Hepatocyte (in vitro differentiated cells): ENCODE measurements around the gene CSRP1. TPM values are rescaled to one million over a fixed set of nuclear protein-coding genes. Genes with fewer than 3 reads are reported as not detected.

ENCODE experiments used
- DNase-seq: peaks from one replicate; pipeline ENCODE4 v3.0.0-alpha.2; 2016; ENCODE audit warnings: low spot score
- H2AFZ ChIP-seq: fragments of 200-600 bp; sonication (generic); 2 replicates; pipeline ENCODE4 v1.6.0; 2016; ENCODE audit warnings: antibody characterized with exemption, mild to moderate bottlenecking
- H3K27ac ChIP-seq: fragments of 200-600 bp; sonication (generic); 2 replicates; pipeline ENCODE4 v1.5.1; 2016; ENCODE audit warnings: mild to moderate bottlenecking
- H3K27me3 ChIP-seq: fragments of 200-600 bp; sonication (generic); 2 replicates; pipeline ENCODE4 v1.6.1; 2016
- H3K36me3 ChIP-seq: fragments of 200-600 bp; sonication (generic); replicated peaks from 2 replicates; pipeline ENCODE4 v1.5.1; 2016; ENCODE audit warnings: low read depth; ENCODE audit not compliant: insufficient read depth
- H3K4me1 ChIP-seq: fragments of 200-600 bp; sonication (generic); 2 replicates; pipeline ENCODE4 v1.5.1; 2016; ENCODE audit warnings: mild to moderate bottlenecking, moderate library complexity; ENCODE audit not compliant: insufficient read depth
- H3K4me2 ChIP-seq: fragments of 200-600 bp; sonication (generic); 2 replicates; pipeline ENCODE4 v1.6.0; 2016
- H3K4me3 ChIP-seq: fragments of 200-600 bp; sonication (generic); 2 replicates; pipeline ENCODE4 v1.5.1; 2016; ENCODE audit warnings: mild to moderate bottlenecking
- H3K79me2 ChIP-seq: fragments of 200-600 bp; sonication (generic); 2 replicates; pipeline ENCODE4 v1.6.0; 2017; ENCODE audit warnings: mild to moderate bottlenecking
- H3K9me2 ChIP-seq: fragments of 200-600 bp; sonication (generic); replicated peaks from 2 replicates; pipeline ENCODE4 v1.6.0; 2017; ENCODE audit warnings: mild to moderate bottlenecking; ENCODE audit not compliant: insufficient read depth
- H3K9me3 ChIP-seq: fragments of 200-600 bp; sonication (generic); 2 replicates; pipeline ENCODE4 v1.5.1; 2016; ENCODE audit warnings: low read depth, mild to moderate bottlenecking
- H4K20me1 ChIP-seq: fragments of 200-600 bp; sonication (generic); 2 replicates; pipeline ENCODE4 v1.6.0; 2016; ENCODE audit warnings: mild to moderate bottlenecking; ENCODE audit not compliant: insufficient read depth, poor library complexity, severe bottlenecking
- EZH2 ChIP-seq: fragments of 200-600 bp; sonication (generic); IDR thresholded peaks from 2 replicates; pipeline ENCODE4 v1.6.1; 2016; ENCODE audit warnings: antibody characterized with exemption, mild to moderate bottlenecking, borderline replicate concordance
- EZH2phosphoT487 ChIP-seq: fragments of 200-600 bp; sonication (generic); IDR thresholded peaks from one replicate; pipeline ENCODE4 v1.6.1; 2018; ENCODE audit warnings: antibody characterized with exemption, mild to moderate bottlenecking, low read depth, moderate library complexity; ENCODE audit not compliant: unreplicated experiment, severe bottlenecking
- WGBS: methylation state at CpG from one replicate; pipeline ENCODE4 v1.1.6; 2016; ENCODE audit warnings: low lambda C conversion rate; ENCODE audit errors: missing lambda C conversion rate; 5-methylcytosine and 5-hydroxymethylcytosine counted together
- polyA plus RNA-seq: library from polyadenylated mRNA; unstranded; fragments of >200 nt; fragmentation: Nextera tagmentation; extraction: Ambion mirVana; gene quantifications from 2 replicates; pipeline ENCODE4 v1.2.1, GENCODE V29; 2016
- total RNA-seq: library from RNA; depleted of rRNA; stranded (reverse); fragments of >200 nt; gene quantifications from 2 replicates; pipeline ENCODE4 v1.2.3, GENCODE V29; 2014
- TF ChIP-seq, protein P1 (sequence below): fragments of 200-600 bp; sonication (generic); IDR thresholded peaks from 2 replicates; pipeline ENCODE4 v1.5.1; 2016; ENCODE audit warnings: antibody characterized with exemption, mild to moderate bottlenecking; ENCODE audit not compliant: poor library complexity

Gene CSRP1
- total and polyA plus RNA-seq, 2 experiments from 2014 or later: 50.9 to 76.0 TPM

DNA sequence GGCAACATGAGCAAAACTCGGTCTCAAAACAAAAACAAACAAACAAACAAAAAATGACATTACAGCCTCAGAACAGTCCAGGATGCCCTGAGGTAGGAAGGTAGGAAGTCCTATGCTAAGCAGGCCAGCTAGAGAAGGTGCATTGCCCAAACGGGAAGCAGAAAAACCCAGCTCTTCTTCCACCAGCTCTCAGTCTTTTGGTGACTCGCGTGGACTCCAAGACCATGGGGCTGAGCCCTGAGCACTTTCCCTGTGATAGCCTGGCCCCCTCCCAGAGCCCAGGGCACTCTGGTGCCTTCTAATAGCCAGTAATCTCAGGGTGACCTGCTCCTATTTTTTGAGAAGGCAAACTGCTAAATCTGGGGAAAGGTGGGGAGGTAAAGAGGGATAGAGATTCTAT lies 54.1 kb downstream of the CSRP1 start:
- Histone ChIP-seq H3K4me1 (peaks cover 22% of the 10 kb centered on the region), H3K79me2 (no peaks in the 10 kb centered on the region), H4K20me1 (no peaks in the 10 kb centered on the region), H2AFZ (no peak overlapping the region), H3K36me3 (no peaks in the 10 kb centered on the region), H3K27ac (no peak overlapping the region), H3K9me2 (no peaks in the 10 kb centered on the region), H3K4me2 (no peak overlapping the region), H3K9me3 (no peaks in the 10 kb centered on the region), H3K27me3 (no peaks in the 10 kb centered on the region), H3K4me3 (no peak overlapping the region)
- TF ChIP-seq, protein P1, sequence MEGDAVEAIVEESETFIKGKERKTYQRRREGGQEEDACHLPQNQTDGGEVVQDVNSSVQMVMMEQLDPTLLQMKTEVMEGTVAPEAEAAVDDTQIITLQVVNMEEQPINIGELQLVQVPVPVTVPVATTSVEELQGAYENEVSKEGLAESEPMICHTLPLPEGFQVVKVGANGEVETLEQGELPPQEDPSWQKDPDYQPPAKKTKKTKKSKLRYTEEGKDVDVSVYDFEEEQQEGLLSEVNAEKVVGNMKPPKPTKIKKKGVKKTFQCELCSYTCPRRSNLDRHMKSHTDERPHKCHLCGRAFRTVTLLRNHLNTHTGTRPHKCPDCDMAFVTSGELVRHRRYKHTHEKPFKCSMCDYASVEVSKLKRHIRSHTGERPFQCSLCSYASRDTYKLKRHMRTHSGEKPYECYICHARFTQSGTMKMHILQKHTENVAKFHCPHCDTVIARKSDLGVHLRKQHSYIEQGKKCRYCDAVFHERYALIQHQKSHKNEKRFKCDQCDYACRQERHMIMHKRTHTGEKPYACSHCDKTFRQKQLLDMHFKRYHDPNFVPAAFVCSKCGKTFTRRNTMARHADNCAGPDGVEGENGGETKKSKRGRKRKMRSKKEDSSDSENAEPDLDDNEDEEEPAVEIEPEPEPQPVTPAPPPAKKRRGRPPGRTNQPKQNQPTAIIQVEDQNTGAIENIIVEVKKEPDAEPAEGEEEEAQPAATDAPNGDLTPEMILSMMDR: no peak
- TF ChIP-seq EZH2phosphoT487 (no peak), EZH2 (no peak)
- WGBS: 85% methylated on average over 4 of the region's 4 CpGs
- no peak for DNase-seq

- Histone ChIP-seq H3K27ac (peak overlapping the region; percentile 36), H3K36me3 (no peaks in the 10 kb centered on the region), H3K79me2 (no peaks in the 10 kb centered on the region), H3K4me1 (peaks cover 13% of the 10 kb centered on the region), H3K9me3 (no peaks in the 10 kb centered on the region), H3K4me2 (peak overlapping the region; percentile 55), H3K27me3 (no peaks in the 10 kb centered on the region), H2AFZ (no peak overlapping the region), H3K4me3 (no peak overlapping the region), H4K20me1 (no peaks in the 10 kb centered on the region), H3K9me2 (no peaks in the 10 kb centered on the region)
- TF ChIP-seq EZH2 (no peak), EZH2phosphoT487 (no peak)
- TF ChIP-seq, protein P1: no peak
- WGBS: 25% methylated on average over 12 of the region's 12 CpGs
- DNase-seq: peak; percentile 74
Observed at GRCh38 chr1:201450721-201451291, 56.1 kb downstream of the CSRP1 start.

- no peak for TF ChIP-seq EZH2
- TF ChIP-seq, protein P1: no peak
- no peak for TF ChIP-seq EZH2phosphoT487
- WGBS: 81% methylated on average over 5 of the region's 5 CpGs
- Histone ChIP-seq H3K27ac (no peak overlapping the region), H3K36me3 (no peaks in the 10 kb centered on the region), H3K4me1 (peaks cover 13% of the 10 kb centered on the region), H3K4me2 (no peak overlapping the region), H3K9me3 (no peaks in the 10 kb centered on the region), H2AFZ (no peak overlapping the region), H3K4me3 (no peak overlapping the region), H3K79me2 (no peaks in the 10 kb centered on the region), H4K20me1 (no peaks in the 10 kb centered on the region), H3K27me3 (no peaks in the 10 kb centered on the region), H3K9me2 (no peaks in the 10 kb centered on the region)
- DNase-seq: no peak
Observed at GRCh38 chr1:201448990-201449389, 57.9 kb downstream of the CSRP1 start.
